HG02840 (cell line): ENCODE measurements around the gene ATE1.
"Not testable (repeated sequence)": the region's sequence is repeated elsewhere in the genome, so short reads cannot be mapped to it uniquely, and the experiment has no call there.

Source experiments
- ATAC-seq: cut with Tn5 transposase; IDR thresholded peaks from one replicate; pipeline ENCODE4 v1.9.1; 2021; ENCODE audit warnings: mild to moderate bottlenecking, moderate library complexity, moderate number of reproducible peaks; ENCODE audit not compliant: unreplicated experiment, low FRiP score

ATE1 gene

GRCh38 chr10:121800146-121800545, 127.7 kb downstream of the ATE1 start:
- ATAC-seq = no peak

GRCh38 chr10:121797490-121797889, 130.3 kb downstream of the ATE1 start:
- no peak for ATAC-seq

GRCh38 chr10:121796342-121796741, 131.5 kb downstream of the ATE1 start:
- ATAC-seq = no peak

- ATAC-seq = no peak
These were observed 135.6 kb downstream of the ATE1 start for GRCh38 chr10:121792198-121792597.

- ATAC-seq = no peak
These were observed 136.1 kb downstream of the ATE1 start for GRCh38 chr10:121791761-121792160.

GRCh38 chr10:121788717-121789116, 139.1 kb downstream of the ATE1 start:
- ATAC-seq = no peak

GRCh38 chr10:121788115-121788514, 139.7 kb downstream of the ATE1 start:
- ATAC-seq = no peak

- ATAC-seq = no peak
These were observed 140.7 kb downstream of the ATE1 start for GRCh38 chr10:121787169-121787568.

- ATAC-seq = no peak
These were observed 144.0 kb downstream of the ATE1 start for GRCh38 chr10:121783782-121784372.

- no peak for ATAC-seq
These were observed 146.7 kb downstream of the ATE1 start for GRCh38 chr10:121781101-121781500.

- no peak for ATAC-seq
These were observed 153.0 kb downstream of the ATE1 start for GRCh38 chr10:121774813-121775212.

- no peak for ATAC-seq
These were observed 153.4 kb downstream of the ATE1 start for GRCh38 chr10:121774404-121774803.

GRCh38 chr10:121772884-121773283, 154.9 kb downstream of the ATE1 start:
- no peak for ATAC-seq

- no peak for ATAC-seq
These were observed 155.4 kb downstream of the ATE1 start for GRCh38 chr10:121772406-121772805.

GRCh38 chr10:121771966-121772365, 155.9 kb downstream of the ATE1 start:
- ATAC-seq = no peak

- no peak for ATAC-seq
These were observed 161.4 kb downstream of the ATE1 start for GRCh38 chr10:121766426-121766825.

- no peak for ATAC-seq
These were observed 162.6 kb downstream of the ATE1 start for GRCh38 chr10:121765204-121765603.

- ATAC-seq = no peak
These were observed 163.4 kb downstream of the ATE1 start for GRCh38 chr10:121764233-121764942.

GRCh38 chr10:121757241-121757640, 170.6 kb downstream of the ATE1 start:
- ATAC-seq = not testable (repeated sequence)

- ATAC-seq = not testable (repeated sequence)
These were observed 172.3 kb downstream of the ATE1 start for GRCh38 chr10:121755496-121755895.

- no peak for ATAC-seq
These were observed 173.2 kb downstream of the ATE1 start for GRCh38 chr10:121754666-121755065.
